DLD1 (cell line): ENCODE results near the gene GTF3C6.
"Not testable (repeated sequence)": the region's sequence is repeated elsewhere in the genome, so short reads cannot be mapped to it uniquely, and the experiment has no call there.

Experiments
- in situ Hi-C: cut with HindIII; loops from 2 replicates; pipeline ENCODE4 v1.10.0; 2017; ENCODE audit warnings: low sequenced_read_pairs

GTF3C6 gene

GRCh38 chr6:110971468-110971867 is 13.0 kb downstream of the GTF3C6 start:
- in situ Hi-C loops, result loop anchor here (25.0 kb wide), 1 partner anchor 284 kb away; no protein-coding TSS in a partner anchor

DNA sequence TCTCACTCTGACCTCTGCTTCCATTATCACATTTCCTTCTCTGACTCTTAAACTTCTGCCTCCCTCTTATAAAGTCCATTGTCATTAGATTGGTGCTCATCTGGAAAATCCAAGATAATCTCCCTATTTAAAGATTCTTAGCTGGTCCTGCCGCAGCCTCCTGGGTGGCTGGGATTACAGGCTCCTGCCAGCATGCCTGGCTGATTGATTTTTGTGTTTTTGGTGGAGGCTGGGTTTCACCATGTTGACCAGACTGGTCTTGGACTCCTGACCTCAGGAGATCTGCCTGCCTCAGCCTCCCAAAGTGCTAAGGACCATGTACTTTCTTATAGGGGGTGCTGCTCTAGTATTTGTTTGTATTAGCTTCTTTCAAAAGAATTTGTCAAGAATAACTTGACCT is 18.1 kb downstream of the GTF3C6 start:
- in situ Hi-C loops, result no loop called here

DNA sequence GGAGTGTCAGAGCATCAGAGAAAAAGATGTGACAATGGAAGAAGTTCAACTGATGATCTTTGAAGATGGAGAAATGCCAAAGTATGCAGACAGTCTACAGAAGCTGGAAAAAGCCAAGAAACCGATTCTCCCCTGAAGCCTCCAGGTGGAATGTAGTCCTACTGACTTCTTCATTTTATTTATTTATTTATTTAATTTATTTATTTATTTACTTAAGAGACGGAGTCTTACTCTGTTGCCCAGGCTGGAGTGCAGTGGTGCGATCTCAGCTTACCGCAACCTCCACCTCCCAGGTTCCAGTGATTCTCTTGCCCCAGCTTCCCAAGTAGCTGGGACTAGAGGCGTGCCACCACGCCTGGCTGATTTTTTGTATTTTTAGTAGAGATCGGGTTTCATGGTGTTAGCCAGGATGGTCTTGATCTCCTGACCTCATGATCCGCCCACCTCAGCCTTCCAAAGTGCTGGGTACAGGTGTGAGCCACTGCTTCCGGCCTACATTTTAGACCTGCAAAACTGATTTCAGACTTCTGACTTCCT is 21.1 kb downstream of the GTF3C6 start:
- in situ Hi-C loops, result loop anchor here (10.0 kb wide), 1 partner anchor 445 kb away; no protein-coding TSS in a partner anchor

DNA sequence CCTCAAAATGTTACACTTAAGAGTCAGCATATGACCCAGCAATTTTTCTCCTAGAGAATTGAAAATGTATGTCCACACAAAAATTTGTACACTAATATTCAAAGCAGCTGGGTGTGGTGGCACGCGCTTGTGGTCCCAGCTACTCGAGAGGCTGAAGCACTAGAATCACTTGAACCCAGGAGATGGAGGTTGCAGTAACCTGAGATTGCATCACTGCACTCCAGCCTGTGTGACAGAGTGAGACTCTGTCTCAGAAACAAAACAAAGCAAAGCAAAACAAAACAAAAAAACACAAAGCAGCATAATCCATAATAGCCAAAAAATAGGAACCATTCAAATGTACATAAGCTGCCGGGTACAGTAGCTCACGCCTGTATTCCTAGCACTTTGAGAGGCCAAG is 21.7 kb downstream of the GTF3C6 start:
- in situ Hi-C loops, result loop anchor here (10.0 kb wide), 1 partner anchor 445 kb away; no protein-coding TSS in a partner anchor

DNA sequence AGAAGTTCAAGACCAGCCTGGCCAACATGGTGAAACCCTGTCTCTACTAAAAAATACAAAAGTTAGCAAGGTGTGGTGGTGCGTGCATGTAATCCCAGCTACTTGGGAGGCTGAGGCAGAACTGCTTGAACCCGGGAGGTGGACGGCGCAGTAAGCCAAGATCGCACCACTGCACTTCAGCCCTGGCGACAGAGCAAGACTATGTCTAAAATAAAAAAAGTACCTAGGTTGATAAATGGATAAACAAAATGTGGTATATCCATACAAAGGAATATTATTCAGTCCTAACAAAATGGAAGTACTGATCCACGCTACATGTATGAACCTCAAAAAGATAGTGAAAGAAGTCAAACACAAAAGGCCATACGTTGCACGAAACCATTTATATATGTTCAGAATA is 22.1 kb downstream of the GTF3C6 start:
- in situ Hi-C loops, result loop anchor here (10.0 kb wide), 1 partner anchor 446 kb away; no protein-coding TSS in a partner anchor

- in situ Hi-C loops, result loop anchor here (10.0 kb wide), 1 partner anchor 446 kb away; no protein-coding TSS in a partner anchor
Measured at GRCh38 chr6:110981202-110981600, 22.7 kb downstream of the GTF3C6 start.

GRCh38 chr6:110990840-110991576 is 32.5 kb downstream of the GTF3C6 start:
- in situ Hi-C loops, result no loop called here

DNA sequence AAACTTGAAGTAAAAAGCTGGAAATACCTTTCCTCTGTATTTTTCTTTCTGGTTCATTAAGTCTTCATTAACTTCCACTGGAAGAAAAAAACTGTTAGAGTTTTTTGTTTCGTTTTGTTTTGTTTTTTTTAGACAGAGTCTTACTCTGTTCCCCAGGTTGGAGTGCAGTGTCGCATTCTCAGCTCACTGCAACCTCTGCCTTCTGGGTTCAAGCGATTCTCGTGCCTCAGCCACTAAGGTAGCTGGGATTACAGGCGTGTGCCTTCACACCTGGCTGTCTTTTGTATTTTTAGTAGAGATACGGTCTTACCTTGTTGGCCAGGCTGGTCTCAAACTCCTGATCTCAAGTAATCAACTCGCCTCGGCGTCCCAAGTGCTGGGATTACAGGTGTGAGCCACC is 38.2 kb downstream of the GTF3C6 start:
- in situ Hi-C loops, result no loop called here

DNA sequence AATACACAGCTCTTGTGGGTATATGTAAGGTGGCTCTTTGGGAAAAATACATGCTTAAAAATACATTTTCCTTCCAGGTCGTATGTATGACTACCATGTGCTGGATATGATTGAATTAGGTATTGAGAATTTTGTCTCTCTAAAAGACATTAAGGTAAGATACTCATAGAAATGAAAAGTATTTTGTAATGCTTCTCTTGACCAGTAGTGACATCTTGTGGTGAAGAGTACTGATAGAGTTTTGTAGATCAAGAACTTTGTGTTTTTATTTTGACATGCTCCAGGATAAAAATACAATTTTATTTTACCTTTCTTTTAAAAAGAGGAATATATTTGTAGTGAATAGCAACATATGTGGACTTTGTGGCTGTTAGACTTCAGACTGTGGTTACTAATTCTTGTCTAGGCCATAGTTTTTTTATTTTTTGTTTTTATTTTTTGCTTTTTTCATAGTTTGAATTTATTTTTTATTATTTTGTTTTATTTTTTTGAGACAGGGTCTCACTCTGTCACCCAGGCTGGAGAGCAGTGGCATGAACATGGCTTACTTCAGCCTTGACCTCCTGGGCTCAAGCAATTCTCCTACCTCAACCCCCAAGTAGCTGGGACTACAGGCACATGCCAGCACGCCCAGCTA is 41.2 kb downstream of the GTF3C6 start:
- in situ Hi-C loops, result no loop called here

GRCh38 chr6:111002350-111002749 is 43.8 kb downstream of the GTF3C6 start:
- in situ Hi-C loops, result no loop called here

GRCh38 chr6:111011360-111012142 is 53.0 kb downstream of the GTF3C6 start:
- in situ Hi-C loops, result no loop called here

- in situ Hi-C loops, result no loop called here
Measured at GRCh38 chr6:111012143-111012452, 53.6 kb downstream of the GTF3C6 start.

GRCh38 chr6:111012520-111012919 is 54.0 kb downstream of the GTF3C6 start:
- in situ Hi-C loops, result not testable (repeated sequence)

DNA sequence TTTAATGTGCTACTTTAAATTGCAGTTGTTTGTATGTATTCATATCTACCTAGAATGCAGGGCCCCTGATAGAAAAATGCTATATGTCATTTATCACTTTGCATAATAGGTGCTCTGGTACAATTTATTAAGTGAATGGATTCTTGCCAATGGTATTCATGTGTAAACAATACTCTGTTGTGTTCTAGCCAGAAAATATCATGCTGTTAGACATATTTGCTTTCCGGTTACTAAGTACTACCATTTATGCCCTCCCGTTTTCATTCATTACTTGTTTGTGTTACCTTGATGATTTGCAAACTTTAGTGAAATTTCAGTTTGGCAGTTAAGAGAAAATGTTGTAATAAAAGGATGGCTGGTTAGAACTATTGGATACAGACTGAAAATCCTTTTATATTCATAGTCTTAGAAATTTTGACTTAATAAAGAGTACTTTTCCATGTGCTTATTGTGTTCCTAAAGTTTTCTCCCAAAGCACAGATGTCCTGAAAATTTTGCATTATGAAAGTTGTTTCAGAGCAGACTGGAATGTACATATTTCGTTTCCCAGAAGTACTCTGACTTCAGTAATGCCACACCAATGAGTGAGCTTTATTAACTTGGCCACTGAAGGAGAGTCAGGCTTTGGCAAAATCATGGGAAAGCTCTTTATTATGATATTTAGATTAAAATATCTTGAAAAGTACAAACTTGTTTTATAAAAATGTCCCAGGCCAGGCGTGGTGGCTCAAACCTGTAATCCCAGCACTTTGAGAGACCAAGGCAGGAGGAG is 54.8 kb downstream of the GTF3C6 start:
- in situ Hi-C loops, result no loop called here

DNA sequence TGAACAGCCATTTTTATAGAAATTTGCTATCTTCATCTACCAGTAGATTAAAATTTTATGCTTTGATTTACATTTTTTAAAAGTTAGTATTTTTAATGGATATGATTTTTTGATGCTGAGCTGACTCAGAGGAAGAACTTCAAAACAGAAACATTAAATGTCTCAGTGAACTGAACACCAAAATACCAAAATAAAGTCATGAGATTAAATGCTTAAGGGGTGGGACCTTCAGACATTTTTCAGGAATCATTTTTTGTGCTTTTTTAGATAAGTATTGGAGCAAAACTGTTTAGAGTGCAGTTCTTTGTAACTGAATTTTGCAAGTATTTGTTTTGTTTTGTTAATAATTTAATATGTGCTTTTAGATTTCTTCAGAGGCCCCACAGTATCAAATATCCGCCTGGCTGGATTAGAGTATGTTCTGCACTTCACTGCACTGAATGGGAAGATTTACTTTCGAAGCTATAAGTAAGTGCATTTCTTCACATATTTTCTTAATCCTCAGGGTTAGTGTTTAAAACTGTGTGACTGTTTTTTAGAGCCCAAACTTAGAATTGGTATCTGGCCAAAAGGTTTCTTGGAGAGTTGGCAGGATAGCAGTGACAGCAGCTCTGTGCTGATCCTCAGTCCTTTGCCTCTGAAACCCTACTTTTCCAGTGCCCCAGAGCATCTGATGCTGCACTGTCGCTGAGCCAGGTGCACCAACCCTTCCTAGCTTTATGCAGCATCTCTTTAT is 57.1 kb downstream of the GTF3C6 start:
- in situ Hi-C loops, result no loop called here

- in situ Hi-C loops, result not testable (repeated sequence)
Measured at GRCh38 chr6:111017241-111017640, 58.7 kb downstream of the GTF3C6 start.
